Stomach smooth muscle (tissue), 2 donors: Measurements from ENCODE around the gene PLA2G4F.

Experiments
- H3K27ac ChIP-seq: one replicate; pipeline ENCODE4 v1.7.0; 2013; ENCODE audit warnings: mild to moderate bottlenecking, low read length, inconsistent platforms
- H3K27me3 ChIP-seq, 2 donors: one replicate each; pipeline ENCODE4 v1.7.0; 2013; ENCODE audit warnings: low read length in 2 of 2; ENCODE audit not compliant: insufficient read depth in 2 of 2, control insufficient read depth in 1 of 2
- H3K36me3 ChIP-seq, 2 donors: one replicate each; pipeline ENCODE4 v1.7.0; 2013; ENCODE audit warnings: low read length in 2 of 2; ENCODE audit not compliant: control insufficient read depth in 2 of 2, insufficient read depth in 2 of 2
- H3K4me1 ChIP-seq: one replicate; pipeline ENCODE4 v1.7.0; 2013; ENCODE audit warnings: low read length; ENCODE audit not compliant: control insufficient read depth, insufficient read depth
- H3K4me3 ChIP-seq, 2 donors: one replicate each; pipeline ENCODE4 v1.7.0; 2013; ENCODE audit warnings: low read length in 2 of 2
- H3K9ac ChIP-seq, 2 donors: one replicate each; pipeline ENCODE4 v1.7.0; 2013; ENCODE audit warnings: low read length in 2 of 2, mild to moderate bottlenecking in 1 of 2
- H3K9me3 ChIP-seq, 2 donors: one replicate each; pipeline ENCODE4 v1.7.0; 2013; ENCODE audit warnings: low read length in 2 of 2; ENCODE audit not compliant: control insufficient read depth in 2 of 2
- donor health status: healthy.
- donor health status: Pancreatic carcinoma.

PLA2G4F gene

DNA sequence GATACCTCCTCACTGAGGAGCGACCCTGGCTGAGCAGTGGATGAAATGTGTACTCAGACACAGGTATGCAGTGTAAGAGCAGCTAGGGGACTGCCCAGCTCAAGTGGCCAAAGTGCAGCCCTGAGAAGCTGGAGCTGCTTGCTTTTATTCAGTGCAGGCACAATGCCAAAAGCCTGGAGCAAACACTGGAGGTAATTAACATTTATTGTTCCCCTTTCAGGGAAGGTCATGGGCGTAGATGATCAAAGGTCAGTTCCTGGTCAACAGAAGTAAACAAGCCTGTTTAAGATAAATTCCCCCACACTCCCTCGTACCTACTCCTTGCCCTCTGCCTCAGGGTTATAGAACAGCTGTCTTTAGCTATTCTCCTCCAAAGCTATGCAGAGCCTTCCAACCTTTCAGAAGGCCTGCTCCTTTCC lies 17.5 kb downstream of the PLA2G4F start:
- Histone ChIP-seq H3K36me3 (no peaks in the 10 kb centered on the region), H3K4me3 (no peak overlapping the region), H3K27ac (no peak overlapping the region), H3K27me3 (no peaks in the 10 kb centered on the region), H3K4me1 (no peaks in the 10 kb centered on the region), H3K9me3 (no peaks in the 10 kb centered on the region), H3K9ac (no peak overlapping the region)

DNA sequence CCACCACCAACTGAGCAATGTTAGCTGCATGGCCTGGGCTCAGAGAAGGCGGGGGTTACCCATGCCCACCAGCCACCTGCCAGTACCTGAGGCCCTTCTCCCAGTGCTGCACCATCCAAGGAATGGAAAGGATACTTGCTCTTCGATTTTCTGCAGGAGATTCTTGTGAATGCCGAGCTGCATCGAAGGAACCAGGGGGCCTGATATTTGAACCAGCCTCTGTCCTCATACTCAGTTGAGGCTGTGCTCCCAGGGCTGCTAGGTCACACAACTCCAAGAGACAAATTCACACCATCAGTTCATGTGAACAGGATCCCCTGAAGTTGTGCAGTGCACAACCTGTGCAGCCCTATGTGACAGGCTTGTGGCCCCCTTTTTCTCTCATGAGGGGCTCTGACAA lies 18.0 kb downstream of the PLA2G4F start:
- Histone ChIP-seq H3K36me3 (no peaks in the 10 kb centered on the region), H3K4me3 (no peak overlapping the region), H3K4me1 (no peaks in the 10 kb centered on the region), H3K27ac (no peak overlapping the region), H3K9ac (no peak overlapping the region), H3K27me3 (no peaks in the 10 kb centered on the region), H3K9me3 (no peaks in the 10 kb centered on the region)

DNA sequence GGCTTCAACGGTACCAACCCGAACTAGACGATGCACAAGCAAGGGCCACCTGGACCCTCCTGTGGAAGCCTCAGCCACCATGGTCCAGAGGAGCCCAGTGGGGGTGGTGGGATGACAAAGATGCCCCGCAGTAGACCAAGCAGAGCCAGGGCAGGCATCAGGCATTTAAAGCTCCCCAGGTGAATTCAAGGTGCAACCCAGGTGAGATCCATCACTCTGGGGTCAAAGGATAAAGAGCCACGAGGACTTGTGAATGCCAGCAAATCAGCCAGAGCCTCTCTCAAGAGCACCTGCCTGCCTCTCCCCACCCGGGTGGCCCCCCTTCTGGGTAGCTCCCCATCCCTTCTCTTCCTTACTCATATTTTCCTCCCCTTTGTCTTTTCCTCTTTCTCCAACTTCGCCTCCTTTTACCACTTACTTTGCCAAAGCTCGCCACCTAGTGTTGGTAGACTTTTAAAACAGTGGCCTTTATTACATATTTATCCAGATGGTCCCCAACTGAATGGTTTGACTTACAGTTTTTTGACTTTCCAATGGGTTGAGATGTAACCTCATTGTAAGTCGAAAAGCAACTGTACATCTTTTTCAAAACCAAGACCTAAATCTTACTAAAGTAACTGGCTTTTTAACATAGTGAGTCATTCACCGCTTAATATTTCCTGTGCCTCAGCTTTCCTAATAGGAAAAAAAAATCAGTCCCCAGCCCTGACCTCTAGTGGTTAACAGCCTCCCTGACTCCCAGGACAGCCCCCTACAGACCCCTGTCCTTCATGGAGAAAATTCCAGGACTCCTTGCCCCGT lies 18.8 kb downstream of the PLA2G4F start:
- H3K4me3 ChIP-seq, result no peak overlapping the region
- no peak overlapping the region for H3K27ac ChIP-seq
- H3K9ac ChIP-seq, result no peak overlapping the region
- no peaks in the 10 kb centered on the region for H3K36me3 ChIP-seq
- no peaks in the 10 kb centered on the region for H3K27me3 ChIP-seq
- H3K9me3 ChIP-seq, result no peaks in the 10 kb centered on the region
- no peaks in the 10 kb centered on the region for H3K4me1 ChIP-seq

DNA sequence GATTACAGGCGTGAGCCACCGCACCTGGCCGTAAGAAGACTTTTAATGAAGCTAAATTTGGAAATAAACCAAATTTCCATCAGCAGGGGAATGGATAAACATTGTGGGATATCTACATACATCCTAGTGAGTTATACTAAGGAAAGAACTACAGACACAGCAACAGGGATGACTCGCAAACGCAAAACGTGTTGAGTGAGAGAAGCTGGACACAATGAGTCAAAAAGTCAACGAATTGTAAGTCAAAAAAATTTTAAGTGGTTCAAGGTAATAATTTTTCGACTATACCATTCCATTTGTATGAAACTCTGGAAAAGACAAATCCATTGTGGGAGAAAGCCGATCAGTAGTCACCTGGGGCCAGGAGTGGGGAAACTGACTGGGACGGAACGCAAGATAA lies 19.9 kb downstream of the PLA2G4F start:
- no peaks in the 10 kb centered on the region for H3K36me3 ChIP-seq
- H3K9ac ChIP-seq, result no peak overlapping the region
- no peaks in the 10 kb centered on the region for H3K4me1 ChIP-seq
- no peak overlapping the region for H3K4me3 ChIP-seq
- no peaks in the 10 kb centered on the region for H3K9me3 ChIP-seq
- no peak overlapping the region for H3K27ac ChIP-seq
- H3K27me3 ChIP-seq, result peaks cover 0 to under 1% of the 10 kb centered on the region in 2 donors

DNA sequence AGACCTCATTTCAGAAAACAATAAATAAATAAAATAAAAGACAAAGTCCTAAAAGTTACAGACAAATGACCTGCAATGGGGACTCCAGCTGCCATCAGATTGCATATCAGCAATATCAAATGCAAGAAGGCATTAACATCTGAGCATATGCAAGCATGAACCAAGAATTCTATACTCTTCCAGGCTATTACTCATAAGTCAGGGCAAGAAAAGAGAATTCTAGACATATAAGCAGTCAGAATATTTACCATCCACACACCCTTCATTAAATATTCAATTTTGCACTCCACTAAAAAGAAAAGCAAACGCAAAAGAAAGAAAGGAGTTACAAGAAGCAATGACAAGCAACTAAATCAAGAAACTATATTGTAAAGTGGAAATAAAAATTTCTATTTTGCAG lies 21.1 kb downstream of the PLA2G4F start:
- H3K27me3 ChIP-seq, result peaks cover under 1 to 7% of the 10 kb centered on the region in 2 donors
- no peaks in the 10 kb centered on the region for H3K9me3 ChIP-seq
- no peaks in the 10 kb centered on the region for H3K36me3 ChIP-seq
- H3K4me1 ChIP-seq, result no peaks in the 10 kb centered on the region
- H3K4me3 ChIP-seq, result no peak overlapping the region
- no peak overlapping the region for H3K9ac ChIP-seq
- no peak overlapping the region for H3K27ac ChIP-seq

DNA sequence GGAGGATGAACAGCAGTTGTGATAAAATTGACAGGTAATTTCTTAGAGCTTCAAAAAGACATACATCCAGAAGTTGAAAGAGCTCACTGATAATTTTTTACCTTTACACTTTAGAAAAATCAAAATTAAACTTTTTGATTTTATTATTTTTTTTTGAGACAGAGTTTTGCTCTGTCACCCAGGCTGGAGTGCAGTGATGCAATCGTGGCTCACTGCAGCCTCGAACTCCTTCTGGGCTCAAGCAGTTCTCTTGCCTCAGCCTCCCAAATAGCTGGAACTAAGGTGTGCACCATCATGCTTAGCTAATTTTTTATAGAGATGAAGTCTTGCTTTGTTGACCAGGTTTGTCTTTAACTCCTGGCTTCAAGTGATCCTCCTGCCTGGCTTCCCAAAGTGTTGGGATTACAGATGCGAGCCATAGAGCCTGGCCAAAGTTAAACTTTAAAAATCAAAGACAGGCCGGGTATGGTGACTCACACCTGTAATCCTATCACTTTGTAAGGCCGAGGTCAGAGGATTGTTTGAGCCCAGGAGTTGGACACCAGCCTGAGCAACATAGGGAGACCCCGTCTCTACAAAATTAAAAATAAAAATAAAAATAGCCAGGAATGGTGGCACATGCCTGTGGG lies 21.7 kb downstream of the PLA2G4F start:
- Histone ChIP-seq H3K36me3 (no peaks in the 10 kb centered on the region), H3K4me1 (no peaks in the 10 kb centered on the region), H3K27me3 (peaks cover 3 to 10% of the 10 kb centered on the region in 2 donors), H3K4me3 (no peak overlapping the region), H3K9ac (no peak overlapping the region), H3K9me3 (no peaks in the 10 kb centered on the region), H3K27ac (no peak overlapping the region)

DNA sequence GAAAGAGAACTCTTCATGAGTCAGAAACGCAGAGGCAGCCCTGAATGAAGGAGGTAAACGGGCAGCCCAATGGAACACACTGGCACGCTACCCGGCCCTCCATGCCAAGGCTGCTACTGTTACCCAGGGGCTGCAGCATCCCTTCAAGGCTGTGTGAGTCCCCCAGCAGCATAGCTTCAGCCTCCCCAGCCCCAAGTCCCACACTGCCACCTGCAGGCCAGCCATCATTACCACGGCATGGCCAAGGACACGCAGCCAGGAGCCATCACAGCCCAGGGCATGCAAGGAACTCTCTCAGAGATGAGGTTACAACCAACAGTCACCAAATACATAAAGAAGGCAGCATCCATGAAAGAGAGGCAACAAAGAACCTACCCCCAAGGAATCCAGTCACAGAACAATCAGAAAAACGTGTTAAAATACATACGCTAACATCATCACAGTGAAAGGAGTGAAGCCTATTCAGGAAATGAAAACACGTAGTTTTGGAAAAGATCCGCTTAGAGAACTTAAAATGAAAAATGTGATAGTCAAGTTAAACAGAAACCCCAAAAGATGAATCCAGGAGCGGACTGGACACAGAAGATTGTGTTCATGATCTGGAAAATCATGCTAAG lies 22.4 kb downstream of the PLA2G4F start:
- H3K27ac ChIP-seq, result no peak overlapping the region
- peaks cover 3 to 10% of the 10 kb centered on the region in 2 donors for H3K27me3 ChIP-seq
- no peaks in the 10 kb centered on the region for H3K36me3 ChIP-seq
- H3K9me3 ChIP-seq, result no peaks in the 10 kb centered on the region
- H3K4me3 ChIP-seq, result no peak overlapping the region
- no peak overlapping the region for H3K9ac ChIP-seq
- H3K4me1 ChIP-seq, result no peaks in the 10 kb centered on the region

DNA sequence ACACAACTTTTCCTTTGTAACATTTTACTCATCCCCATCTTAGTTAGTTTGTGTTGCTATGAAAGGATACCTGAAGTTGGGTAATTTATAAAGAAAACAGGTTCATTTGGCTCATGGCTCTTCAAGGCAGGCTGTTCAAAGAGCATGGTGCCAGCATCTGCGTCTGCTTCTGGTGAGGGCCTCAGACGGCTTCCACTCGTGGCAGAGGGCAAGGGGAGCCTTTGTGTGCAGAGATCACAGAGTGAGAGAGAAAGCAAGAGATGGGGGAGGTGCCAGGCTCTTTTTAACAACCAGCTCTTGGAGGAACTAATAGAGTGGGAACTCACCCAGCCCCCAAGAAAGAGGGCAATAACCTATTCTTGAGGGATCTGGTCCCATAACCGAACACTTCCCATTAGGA lies 23.1 kb downstream of the PLA2G4F start:
- Histone ChIP-seq H3K27me3 (peaks cover 3 to 10% of the 10 kb centered on the region in 2 donors), H3K9ac (no peak overlapping the region), H3K27ac (no peak overlapping the region), H3K4me3 (no peak overlapping the region), H3K36me3 (no peaks in the 10 kb centered on the region), H3K4me1 (no peaks in the 10 kb centered on the region), H3K9me3 (no peaks in the 10 kb centered on the region)

DNA sequence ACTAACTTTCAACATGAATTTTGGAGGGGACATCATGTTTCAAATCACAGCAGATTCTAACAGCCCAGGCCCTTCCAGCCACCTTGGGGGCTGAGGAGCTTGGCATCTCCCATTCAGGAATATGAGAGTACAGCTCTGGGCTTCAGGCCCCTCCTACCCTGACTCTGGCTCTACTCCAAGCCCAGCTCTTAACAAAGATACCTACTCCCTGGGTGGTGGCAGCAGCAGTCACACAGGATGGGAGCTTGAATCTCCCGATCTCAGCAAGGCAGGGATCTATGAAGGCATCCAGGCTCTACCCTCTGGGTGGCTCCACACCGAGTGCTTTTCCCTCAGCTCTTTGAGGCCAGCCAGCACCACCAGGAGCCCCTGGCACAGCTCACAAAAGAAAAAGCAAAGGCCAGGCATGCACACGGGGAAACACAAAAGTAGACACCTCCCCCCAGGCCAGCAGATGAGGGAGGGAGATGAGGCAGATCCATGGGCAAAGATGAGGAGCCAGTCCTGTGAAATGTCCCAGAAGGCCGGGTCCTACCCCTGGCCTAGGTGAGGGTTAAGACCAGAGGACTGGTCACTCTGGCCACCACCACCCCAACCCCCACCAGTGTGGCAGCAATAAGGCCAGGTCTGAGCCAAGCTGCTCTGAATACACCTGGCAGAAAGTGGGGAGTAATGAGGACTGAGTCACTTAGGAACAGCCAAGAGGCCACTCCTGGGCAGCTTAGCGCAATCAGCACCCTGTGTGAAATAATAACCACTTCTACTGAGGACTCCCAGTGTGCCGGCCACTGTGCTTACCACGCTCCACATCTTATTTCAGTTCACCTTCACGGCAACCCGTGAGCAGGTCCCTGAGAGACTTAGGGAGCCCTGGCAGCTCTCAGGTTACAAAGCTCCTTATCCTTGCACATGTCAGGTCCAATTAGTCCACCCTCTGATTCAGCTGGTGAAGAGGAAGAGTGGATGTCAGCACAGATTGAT lies 24.3 kb downstream of the PLA2G4F start:
- Histone ChIP-seq H3K27me3 (peaks cover 3 to 14% of the 10 kb centered on the region in 2 donors), H3K4me1 (no peaks in the 10 kb centered on the region), H3K4me3 (no peak overlapping the region), H3K9ac (no peak overlapping the region), H3K36me3 (no peaks in the 10 kb centered on the region), H3K27ac (no peak overlapping the region), H3K9me3 (no peaks in the 10 kb centered on the region)

DNA sequence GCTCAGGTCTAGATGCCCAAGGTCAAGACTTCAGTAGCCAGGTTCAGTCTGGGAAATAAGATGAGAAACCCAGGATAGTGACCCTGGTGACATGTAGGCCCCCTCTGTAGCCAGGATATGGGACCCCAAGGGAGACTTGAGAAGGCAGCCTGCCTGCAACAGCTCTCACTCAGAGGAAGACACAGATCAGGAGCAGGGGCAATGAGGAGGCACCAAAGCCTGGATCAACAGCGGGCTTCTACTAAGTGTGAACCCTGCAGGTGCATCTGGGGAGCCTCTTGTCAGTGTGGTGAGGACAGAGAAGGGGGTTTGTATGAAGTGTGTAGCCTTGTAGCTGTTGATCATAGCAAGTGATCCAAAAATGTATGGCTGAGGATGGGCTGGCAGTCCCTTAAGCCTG lies 25.4 kb downstream of the PLA2G4F start:
- H3K4me1 ChIP-seq, result no peaks in the 10 kb centered on the region
- H3K36me3 ChIP-seq, result no peaks in the 10 kb centered on the region
- no peaks in the 10 kb centered on the region for H3K9me3 ChIP-seq
- no peak overlapping the region for H3K9ac ChIP-seq
- peaks cover 3 to 14% of the 10 kb centered on the region in 2 donors for H3K27me3 ChIP-seq
- H3K4me3 ChIP-seq, result no peak overlapping the region
- no peak overlapping the region for H3K27ac ChIP-seq
